EL (cell line): Measurements from ENCODE around the gene GLRA3.

Source experiments
- DNase-seq: peaks from one replicate; pipeline ENCODE4 v3.0.0-alpha.2; 2016

Gene GLRA3

DNA sequence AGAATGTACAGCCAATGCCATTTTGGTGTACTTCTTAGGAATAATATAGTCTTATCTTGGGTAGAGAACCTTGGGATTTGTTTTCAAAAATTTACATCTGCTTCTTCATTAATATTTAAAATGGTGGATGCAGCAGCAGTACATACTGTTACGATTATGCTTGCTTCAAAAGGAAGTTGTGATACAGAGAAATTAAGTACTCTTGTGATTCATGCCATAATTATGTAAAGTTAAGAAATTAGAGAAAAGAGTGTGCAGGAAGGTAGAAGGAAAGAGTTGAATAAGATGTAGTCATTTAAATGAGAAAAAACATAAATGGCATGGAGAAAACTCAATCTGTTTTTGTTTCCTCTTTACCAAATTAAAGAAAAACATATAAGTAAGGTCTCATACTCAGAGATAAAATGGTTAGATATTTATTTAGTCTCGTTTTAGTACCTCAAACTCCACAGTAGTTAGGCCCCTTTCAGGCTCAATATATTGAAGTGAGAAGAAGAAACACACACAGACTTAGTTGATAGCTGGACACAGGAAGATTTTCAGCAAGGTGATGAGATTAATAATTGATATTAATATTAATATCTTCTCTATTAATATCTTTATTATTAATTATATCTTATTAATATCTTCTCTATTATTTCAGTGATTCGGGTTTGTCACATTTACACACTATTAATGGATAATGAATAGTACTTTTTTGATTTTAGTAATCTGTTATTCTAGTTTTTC lies 236.6 kb downstream of the GLRA3 start:
- no peak for DNase-seq

DNA sequence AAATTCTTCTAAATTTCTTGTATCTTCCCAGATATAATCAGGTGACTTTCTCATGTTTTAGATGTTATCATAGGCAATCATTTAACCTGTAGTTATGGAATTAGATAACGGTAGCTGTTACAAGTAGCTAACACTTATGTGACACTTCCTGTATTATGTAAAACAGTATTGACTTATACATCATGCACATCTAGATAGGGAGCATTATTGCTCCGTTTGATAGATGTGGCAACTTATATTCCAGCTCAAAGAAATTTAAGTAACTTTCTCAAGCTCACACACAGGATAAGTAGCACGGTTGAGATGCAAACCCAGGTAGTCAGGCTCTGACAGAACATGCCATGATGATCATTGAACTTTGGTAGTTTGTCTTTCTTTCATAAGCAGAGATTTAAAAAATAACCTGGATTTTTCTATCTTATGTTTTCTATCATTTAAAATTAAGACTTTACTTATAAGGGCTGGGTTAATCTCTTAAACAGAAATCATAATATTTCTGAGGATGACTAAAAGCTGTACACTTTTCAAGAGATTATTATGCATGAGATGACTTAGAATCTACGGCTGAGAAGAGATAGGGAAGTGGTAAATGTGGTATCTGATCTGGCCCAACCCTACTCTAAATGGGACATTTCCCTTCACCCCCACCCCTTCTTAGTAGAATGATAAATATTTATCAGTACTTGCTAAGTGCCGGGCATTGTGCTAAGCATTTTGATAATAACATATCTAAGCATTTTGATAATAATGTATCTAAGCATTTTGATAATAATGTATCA lies 237.6 kb downstream of the GLRA3 start:
- no peak for DNase-seq

DNA sequence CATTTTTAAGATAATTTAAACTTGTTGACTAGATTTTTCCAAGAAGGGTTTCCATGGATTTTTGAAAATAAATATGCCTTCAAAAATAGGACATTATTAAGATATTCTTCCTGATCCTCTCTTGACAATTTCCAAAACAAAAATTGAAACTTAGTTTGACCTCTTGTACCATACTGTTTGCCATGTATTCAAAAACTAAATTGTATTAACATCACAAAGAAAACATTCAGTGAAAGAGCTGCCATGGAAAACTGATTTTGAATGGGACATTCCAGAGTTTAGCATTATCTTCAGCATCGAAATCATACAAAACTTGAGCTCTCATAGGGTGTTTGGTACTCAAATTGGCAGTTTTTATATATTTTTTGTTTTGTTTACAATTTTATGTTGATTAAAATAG lies 238.7 kb downstream of the GLRA3 start:
- no peak for DNase-seq
